ENCODE data around the gene PAPSS1. TPM values are rescaled to one million over a fixed set of nuclear protein-coding genes. Genes with fewer than 3 reads are reported as not detected.
A peak's percentile ranks its signal among the peaks of the same experiment; 100 is the strongest.

Gene PAPSS1
- 10 to 100 TPM; 21.1 to 22.5 TPM for total RNA-seq

GRCh38 chr4:107719922-107720722, at the start of gene PAPSS1:
PAPSS1 (minus strand) TSS chr4:107720234; CDS start chr4:107720179, 55 bp downstream.
- intact Hi-C loops (cut with DNase I), result no loop called here
- Histone ChIP-seq H3K27ac (peak within 1 kb of the TSS; percentile 90), H3K4me3 (peak within 1 kb of the TSS; percentile 95), H3K9ac (ENCODE audit: low read depth in 2 of 2, low read length in 2 of 2) (peak within 1 kb of the TSS; percentile 73 to 75), H3K36me3 (no peaks in the 10 kb centered on the region), H3K4me1 (peaks cover 3% of the 10 kb centered on the region), H3K27me3 (no peaks in the 10 kb centered on the region), H3K9me3 (no peaks in the 10 kb centered on the region)
- peak; percentile 98 for DNase-seq
- TF ChIP-seq CTCF (IDR thresholded peaks at IDR 0.05), result no peak

- peak; percentile 53 for DNase-seq
- Histone ChIP-seq H3K4me3 (no peak overlapping the region), H3K36me3 (no peaks in the 10 kb centered on the region), H3K4me1 (no peaks in the 10 kb centered on the region), H3K27me3 (no peaks in the 10 kb centered on the region), H3K9me3 (no peaks in the 10 kb centered on the region), H3K27ac (no peak overlapping the region), H3K9ac (ENCODE audit: low read depth in 2 of 2, low read length in 2 of 2) (no peak overlapping the region)
- intact Hi-C loops (cut with DNase I), result loop anchor here (2.0 to 10.0 kb wide), 2 partner anchors 74 to 152 kb away; no protein-coding TSS in a partner anchor
- TF ChIP-seq CTCF (IDR thresholded peaks at IDR 0.05), result peak; percentile 37
Measured at GRCh38 chr4:107760281-107760947, 40.4 kb upstream of the PAPSS1 start.

GRCh38 chr4:107757864-107758476, 37.9 kb upstream of the PAPSS1 start:
- TF ChIP-seq CTCF (IDR thresholded peaks at IDR 0.05), result peak; percentile 48
- Histone ChIP-seq H3K4me1 (no peaks in the 10 kb centered on the region), H3K27ac (no peak overlapping the region), H3K4me3 (no peak overlapping the region), H3K27me3 (no peaks in the 10 kb centered on the region), H3K36me3 (no peaks in the 10 kb centered on the region), H3K9me3 (no peaks in the 10 kb centered on the region), H3K9ac (ENCODE audit: low read depth in 2 of 2, low read length in 2 of 2) (no peak overlapping the region)
- intact Hi-C loops (cut with DNase I), result no loop called here
- no peak for DNase-seq

- Histone ChIP-seq H3K36me3 (no peaks in the 10 kb centered on the region), H3K27ac (no peak overlapping the region), H3K9ac (ENCODE audit: low read depth in 2 of 2, low read length in 2 of 2) (no peak overlapping the region), H3K9me3 (no peaks in the 10 kb centered on the region), H3K4me1 (no peaks in the 10 kb centered on the region), H3K27me3 (no peaks in the 10 kb centered on the region), H3K4me3 (no peak overlapping the region)
- no peak for DNase-seq
- intact Hi-C loops (cut with DNase I), result no loop called here
- TF ChIP-seq CTCF (IDR thresholded peaks at IDR 0.05), result no peak
Measured at GRCh38 chr4:107757283-107757682, 37.2 kb upstream of the PAPSS1 start.

GRCh38 chr4:107755841-107756356, 35.9 kb upstream of the PAPSS1 start:
- Histone ChIP-seq H3K36me3 (no peaks in the 10 kb centered on the region), H3K4me1 (no peaks in the 10 kb centered on the region), H3K27me3 (no peaks in the 10 kb centered on the region), H3K4me3 (no peak overlapping the region), H3K9ac (ENCODE audit: low read depth in 2 of 2, low read length in 2 of 2) (no peak overlapping the region), H3K27ac (no peak overlapping the region), H3K9me3 (no peaks in the 10 kb centered on the region)
- no peak for TF ChIP-seq CTCF (IDR thresholded peaks at IDR 0.05)
- intact Hi-C loops (cut with DNase I), result no loop called here
- no peak for DNase-seq
